ENCODE measurements around the gene NFIA. TPM values are rescaled to one million over a fixed set of nuclear protein-coding genes. Genes with fewer than 3 reads are reported as not detected.

NFIA gene
- total and polyA plus RNA-seq, 10 of the 15 experiments (the other 5 are each of a cell fraction or from before 2014, with no cell fraction given): 0.10 to 0.16 TPM; not detected in 8

GRCh38 chr1:61245696-61246400 lies 163.5 kb downstream of the NFIA start:
- Histone ChIP-seq H3K27ac (ENCODE audit: control insufficient read depth, insufficient read depth) (no peak overlapping the region), H3K4me1 (ENCODE audit: control insufficient read depth, insufficient read depth, low read length) (no peaks in the 10 kb centered on the region), H3K9ac (ENCODE audit: control insufficient read depth, insufficient read depth, low read length) (no peak overlapping the region), H2AFZ (ENCODE audit: control insufficient read depth, low read depth, low read length) (no peak overlapping the region), H3K36me3 (ENCODE audit: control insufficient read depth in 2 of 2, insufficient read depth in 2 of 2, low read length in 1 of 2) (no peaks in the 10 kb centered on the region), H3K79me2 (ENCODE audit: control insufficient read depth, insufficient read depth, low read length) (no peaks in the 10 kb centered on the region), H3K27me3 (replicated peaks in 1 of 2; ENCODE audit: control insufficient read depth in 2 of 2, insufficient read depth in 2 of 2, low read length in 1 of 2) (no peaks in the 10 kb centered on the region), H3K4me3 (no peak overlapping the region), H3K9me3 (replicated peaks; ENCODE audit: control insufficient read depth, insufficient read depth, low read length) (no peaks in the 10 kb centered on the region), H3K4me2 (ENCODE audit: control insufficient read depth, insufficient read depth) (no peak overlapping the region), H4K20me1 (ENCODE audit: control insufficient read depth, insufficient read depth) (no peaks in the 10 kb centered on the region)
- ChIA-PET SMC1A (ENCODE audit: uncharacterized antibody, unreplicated experiment) (interaction anchor here (0.8 to 1.5 kb wide), 3 partner anchors 17 to 212 kb away, joined by 3 read pairs; no protein-coding TSS in a partner anchor), RAD21 (ENCODE audit: unreplicated experiment) (no interaction called here), CTCF (no interaction called here), POLR2A (interaction anchor here (0.7 kb wide), 1 partner anchor 646 kb away, joined by 3 read pairs; no protein-coding TSS in a partner anchor)
- intact Hi-C loops (cut with micrococcal nuclease; ENCODE audit: unreplicated experiment) (no loop called here), in situ Hi-C loops (cut with MboI) (no loop called here)
- TF ChIP-seq SPI1 (IDR thresholded peaks at IDR 0.05; ENCODE audit: borderline replicate concordance, insufficient read depth, low read depth, low read length) (peak; percentile 66; the same call in 1 of the 2 replicates), CBX5 (IDR thresholded peaks at IDR 0.05; ENCODE audit: low read depth) (no peak)
- ATAC-seq: no peak
- WGBS (ENCODE audit: insufficient coverage, insufficient replicate concordance, low lambda C conversion rate, missing lambda C conversion rate): 58% methylated on average over 7 of the region's 7 CpGs
- no peak for FAIRE-seq
- DNase-seq (ENCODE audit: low read depth, low spot score): no peak
- BruUV-seq (replicated peaks): no TSS peak

DNA sequence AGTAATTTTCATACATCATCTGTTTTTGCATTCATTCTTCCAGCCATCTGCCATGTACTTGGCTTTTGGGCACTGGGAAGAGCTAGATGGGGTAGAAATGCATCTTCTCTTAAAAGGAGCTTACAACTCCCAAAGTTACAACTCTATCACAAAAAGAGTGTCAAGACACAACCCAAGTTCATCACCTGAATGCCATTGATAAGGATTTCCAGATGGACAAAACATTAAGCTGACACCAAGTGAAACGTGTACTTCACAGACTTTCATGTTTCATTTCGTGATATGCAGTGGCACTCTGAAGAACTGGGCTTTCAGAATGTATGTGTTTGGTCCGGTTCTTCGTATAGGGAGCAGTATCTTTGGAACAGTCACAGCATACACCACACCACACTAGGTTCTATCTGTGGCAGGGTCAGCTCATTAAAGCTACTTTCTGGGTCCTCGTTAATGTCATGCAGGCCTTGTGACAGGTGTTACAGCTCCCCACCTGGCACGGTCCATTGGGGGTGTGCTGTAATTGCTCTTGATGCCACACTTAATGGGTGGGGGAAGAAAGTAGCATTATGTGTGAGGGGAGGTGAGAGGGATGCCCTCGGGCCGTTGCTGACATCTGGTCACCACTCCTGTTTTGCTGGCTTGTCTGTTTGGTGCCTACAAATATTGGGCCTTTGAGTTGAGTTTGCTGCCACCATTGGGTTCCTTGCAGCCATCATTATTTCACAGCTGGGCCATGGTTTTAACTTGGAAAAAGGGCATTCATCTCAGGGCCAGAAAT lies 164.9 kb downstream of the NFIA start:
- DNase-seq (ENCODE audit: low read depth, low spot score): no peak
- BruUV-seq (replicated peaks): no TSS peak
- RAD21 ChIA-PET (ENCODE audit: unreplicated experiment): no interaction called here
- H3K9ac ChIP-seq (ENCODE audit: control insufficient read depth, insufficient read depth, low read length): no peak overlapping the region
- no peak overlapping the region for H2AFZ ChIP-seq (ENCODE audit: control insufficient read depth, low read depth, low read length)
- 6% methylated on average over 8 of the region's 8 CpGs for WGBS (ENCODE audit: insufficient coverage, insufficient replicate concordance, low lambda C conversion rate, missing lambda C conversion rate)
- no peak; the same call in 2 of the 3 replicates for ATAC-seq
- no peaks in the 10 kb centered on the region for H3K27me3 ChIP-seq (replicated peaks in 1 of 2; ENCODE audit: control insufficient read depth in 2 of 2, insufficient read depth in 2 of 2, low read length in 1 of 2)
- FAIRE-seq: no peak
- H3K79me2 ChIP-seq (ENCODE audit: control insufficient read depth, insufficient read depth, low read length): no peaks in the 10 kb centered on the region
- H3K4me1 ChIP-seq (ENCODE audit: control insufficient read depth, insufficient read depth, low read length): no peaks in the 10 kb centered on the region
- CTCF ChIA-PET: interaction anchor here (0.8 kb wide), 1 partner anchor 336 kb away, joined by 3 read pairs; no protein-coding TSS in a partner anchor
- intact Hi-C loops (cut with micrococcal nuclease; ENCODE audit: unreplicated experiment): no loop called here
- SMC1A ChIA-PET (ENCODE audit: uncharacterized antibody, unreplicated experiment): interaction anchor here (1.2 kb wide), 2 partner anchors 9 to 25 kb away, joined by 3 read pairs; no protein-coding TSS in a partner anchor
- in situ Hi-C loops (cut with MboI): no loop called here
- POLR2A ChIA-PET: no interaction called here
- H4K20me1 ChIP-seq (ENCODE audit: control insufficient read depth, insufficient read depth): no peaks in the 10 kb centered on the region
- H3K36me3 ChIP-seq (ENCODE audit: control insufficient read depth in 2 of 2, insufficient read depth in 2 of 2, low read length in 1 of 2): no peaks in the 10 kb centered on the region
- no peak overlapping the region for H3K4me2 ChIP-seq (ENCODE audit: control insufficient read depth, insufficient read depth)
- no peak overlapping the region for H3K4me3 ChIP-seq
- H3K9me3 ChIP-seq (replicated peaks; ENCODE audit: control insufficient read depth, insufficient read depth, low read length): no peaks in the 10 kb centered on the region
- no peak overlapping the region for H3K27ac ChIP-seq (ENCODE audit: control insufficient read depth, insufficient read depth)
- TF ChIP-seq BMI1 (IDR thresholded peaks at IDR 0.05; ENCODE audit: borderline replicate concordance) (no peak), CHD1 (IDR thresholded peaks at IDR 0.05; ENCODE audit: low read depth, low read length) (no peak), MYC (IDR thresholded peaks at IDR 0.05; ENCODE audit: insufficient read depth, insufficient read length, insufficient replicate concordance, low read length, severe bottlenecking) (no peak), NFYA (IDR thresholded peaks at IDR 0.05; ENCODE audit: borderline replicate concordance, low read depth, low read length) (no peak), FOXK2 (IDR thresholded peaks at IDR 0.05) (no peak)
- TF ChIP-seq, protein P1, sequence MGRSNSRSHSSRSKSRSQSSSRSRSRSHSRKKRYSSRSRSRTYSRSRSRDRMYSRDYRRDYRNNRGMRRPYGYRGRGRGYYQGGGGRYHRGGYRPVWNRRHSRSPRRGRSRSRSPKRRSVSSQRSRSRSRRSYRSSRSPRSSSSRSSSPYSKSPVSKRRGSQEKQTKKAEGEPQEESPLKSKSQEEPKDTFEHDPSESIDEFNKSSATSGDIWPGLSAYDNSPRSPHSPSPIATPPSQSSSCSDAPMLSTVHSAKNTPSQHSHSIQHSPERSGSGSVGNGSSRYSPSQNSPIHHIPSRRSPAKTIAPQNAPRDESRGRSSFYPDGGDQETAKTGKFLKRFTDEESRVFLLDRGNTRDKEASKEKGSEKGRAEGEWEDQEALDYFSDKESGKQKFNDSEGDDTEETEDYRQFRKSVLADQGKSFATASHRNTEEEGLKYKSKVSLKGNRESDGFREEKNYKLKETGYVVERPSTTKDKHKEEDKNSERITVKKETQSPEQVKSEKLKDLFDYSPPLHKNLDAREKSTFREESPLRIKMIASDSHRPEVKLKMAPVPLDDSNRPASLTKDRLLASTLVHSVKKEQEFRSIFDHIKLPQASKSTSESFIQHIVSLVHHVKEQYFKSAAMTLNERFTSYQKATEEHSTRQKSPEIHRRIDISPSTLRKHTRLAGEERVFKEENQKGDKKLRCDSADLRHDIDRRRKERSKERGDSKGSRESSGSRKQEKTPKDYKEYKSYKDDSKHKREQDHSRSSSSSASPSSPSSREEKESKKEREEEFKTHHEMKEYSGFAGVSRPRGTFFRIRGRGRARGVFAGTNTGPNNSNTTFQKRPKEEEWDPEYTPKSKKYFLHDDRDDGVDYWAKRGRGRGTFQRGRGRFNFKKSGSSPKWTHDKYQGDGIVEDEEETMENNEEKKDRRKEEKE (IDR thresholded peaks at IDR 0.05): no peak

Measured in GM12878 (cell line).